HG03139 (cell line): ENCODE measurements around the gene HSPA12B.

Experiments
- ATAC-seq: cut with Tn5 transposase; IDR thresholded peaks from one replicate; pipeline ENCODE4 v1.9.1; 2021; ENCODE audit not compliant: unreplicated experiment

The HSPA12B gene

DNA sequence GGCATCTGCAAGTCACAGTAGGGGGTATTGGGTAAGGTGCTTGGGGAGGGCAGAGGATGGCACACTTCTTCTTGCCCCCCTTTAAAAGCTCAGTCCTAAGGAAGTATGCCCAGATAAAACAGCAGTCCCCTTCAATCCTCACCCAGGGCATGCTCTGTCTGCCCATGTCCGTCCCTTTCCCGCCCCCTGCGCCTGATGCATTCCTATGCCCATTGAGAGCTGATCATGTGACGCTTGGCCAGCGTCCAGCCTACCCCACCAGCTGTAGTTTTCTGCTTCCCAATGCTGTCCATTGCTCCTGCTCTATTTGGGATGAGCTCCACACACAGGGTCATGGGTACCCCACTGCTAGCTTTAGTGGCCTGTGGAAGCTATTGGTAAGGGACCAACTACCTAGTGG lies 28.4 kb upstream of the HSPA12B start:
- no peak for ATAC-seq

DNA sequence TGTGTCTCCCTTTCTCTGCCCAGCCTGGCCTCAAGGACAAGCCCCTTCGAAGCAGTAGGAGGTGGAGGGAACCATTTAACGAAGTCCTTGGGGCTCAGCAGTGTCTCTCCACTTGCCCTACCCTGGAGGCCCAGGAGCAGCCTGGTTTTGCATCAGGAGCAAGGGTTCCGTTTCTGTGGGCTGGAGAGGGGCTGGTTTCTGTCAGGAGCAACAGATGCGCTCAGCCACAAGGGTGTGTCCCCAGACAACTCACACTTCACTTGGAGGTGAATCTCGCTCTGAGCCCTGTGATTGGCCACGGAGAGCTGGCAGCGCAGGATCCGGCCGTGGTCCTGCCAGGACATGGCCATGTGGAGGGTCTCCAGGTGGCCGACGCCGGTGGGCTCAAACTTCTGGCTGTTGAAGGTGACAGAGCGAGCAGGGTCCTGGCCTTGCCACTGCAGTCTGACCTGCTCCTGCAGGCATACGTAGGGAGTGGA lies 27.0 kb upstream of the HSPA12B start:
- no peak for ATAC-seq

DNA sequence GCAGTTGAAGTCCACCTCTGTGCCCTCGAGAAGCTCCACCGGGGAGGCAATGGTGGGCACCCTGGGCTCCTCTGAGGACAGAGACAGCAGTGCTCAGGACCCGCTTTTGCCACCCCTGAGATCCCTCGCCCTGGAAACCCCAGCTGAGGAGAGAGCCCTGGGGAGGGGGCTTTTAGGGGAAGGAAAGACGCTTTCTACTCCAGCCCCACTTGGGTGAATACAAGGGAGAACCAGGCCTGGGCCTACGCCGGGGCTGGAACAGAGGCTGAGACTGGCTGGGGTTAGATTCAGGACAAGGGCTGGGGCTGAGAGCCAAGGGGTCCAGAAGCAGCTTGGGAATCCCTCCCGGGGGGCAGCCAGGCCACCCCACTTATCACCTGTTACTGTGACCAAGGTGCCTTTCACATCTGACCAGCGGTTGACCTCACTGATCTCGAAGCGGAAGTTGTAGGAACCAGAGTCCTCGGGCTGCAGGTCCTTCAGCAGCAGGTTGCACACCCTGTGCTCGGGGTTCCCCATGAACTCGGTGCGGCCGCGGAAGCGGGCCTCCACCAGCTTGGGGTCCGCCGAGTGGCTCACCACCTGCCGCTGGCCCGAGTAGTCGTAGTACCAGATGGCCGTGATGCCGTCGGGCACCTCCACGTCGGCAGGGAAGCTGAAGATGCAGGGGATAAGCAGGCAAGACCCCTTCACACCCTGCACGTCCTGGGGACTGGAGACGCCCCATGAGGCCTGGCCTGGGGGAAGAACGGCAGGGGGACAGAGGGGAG lies 26.3 kb upstream of the HSPA12B start:
- no peak for ATAC-seq

DNA sequence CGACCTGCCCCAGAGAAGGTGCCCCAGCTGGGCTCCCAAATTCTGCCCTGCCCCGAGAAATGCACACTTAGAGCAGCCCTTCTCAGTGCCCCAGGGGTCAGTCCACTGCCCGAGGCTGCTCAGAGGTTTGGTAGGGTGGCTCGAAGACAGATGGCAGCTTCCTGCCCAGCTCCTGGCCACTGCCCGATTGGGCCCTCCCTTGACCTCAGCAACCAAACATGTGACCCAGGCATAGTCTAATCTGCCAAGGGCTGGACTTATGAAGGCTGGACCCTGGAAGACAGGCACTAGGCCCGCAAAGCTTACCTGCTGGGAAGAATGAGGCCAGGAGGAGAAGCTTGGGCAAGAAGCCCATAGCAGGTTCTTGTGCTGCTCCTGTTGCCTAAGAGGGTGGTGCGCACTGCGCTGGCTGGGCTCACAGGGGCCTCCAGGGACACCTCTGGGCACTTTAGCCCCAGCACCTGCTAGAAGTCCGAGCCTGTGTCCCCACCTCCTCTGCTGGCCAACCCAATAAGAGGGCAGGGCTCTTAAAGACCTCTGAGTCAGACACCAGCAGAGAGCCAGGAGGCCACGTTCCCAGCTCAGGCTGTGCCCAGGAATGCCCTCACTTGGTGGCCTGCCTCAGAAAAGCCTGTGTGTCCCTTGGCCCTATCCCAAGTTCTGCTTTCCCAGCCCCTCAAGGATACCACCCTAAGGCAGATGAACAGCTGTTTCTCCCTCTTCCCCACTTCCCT lies 25.5 kb upstream of the HSPA12B start:
- ATAC-seq: no peak

DNA sequence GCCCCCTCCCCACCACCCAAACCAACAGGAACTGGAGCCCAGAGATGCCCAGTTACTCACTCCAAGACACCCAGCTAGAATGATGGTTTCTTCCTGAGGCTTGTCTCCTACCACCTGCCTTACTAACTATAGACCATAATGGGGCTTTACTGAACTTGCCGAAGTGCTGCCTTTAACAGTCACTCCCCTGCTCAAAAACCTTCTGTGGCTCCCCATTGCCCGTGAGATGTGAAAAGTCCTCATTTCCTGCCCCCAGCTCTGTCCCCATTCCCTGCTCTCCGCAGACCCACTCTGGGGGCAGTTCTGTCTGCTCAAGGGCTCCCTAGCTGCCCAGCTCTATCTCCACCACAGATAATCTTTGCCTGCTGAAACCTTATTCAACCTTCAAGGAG lies 25.0 kb upstream of the HSPA12B start:
- no peak for ATAC-seq

DNA sequence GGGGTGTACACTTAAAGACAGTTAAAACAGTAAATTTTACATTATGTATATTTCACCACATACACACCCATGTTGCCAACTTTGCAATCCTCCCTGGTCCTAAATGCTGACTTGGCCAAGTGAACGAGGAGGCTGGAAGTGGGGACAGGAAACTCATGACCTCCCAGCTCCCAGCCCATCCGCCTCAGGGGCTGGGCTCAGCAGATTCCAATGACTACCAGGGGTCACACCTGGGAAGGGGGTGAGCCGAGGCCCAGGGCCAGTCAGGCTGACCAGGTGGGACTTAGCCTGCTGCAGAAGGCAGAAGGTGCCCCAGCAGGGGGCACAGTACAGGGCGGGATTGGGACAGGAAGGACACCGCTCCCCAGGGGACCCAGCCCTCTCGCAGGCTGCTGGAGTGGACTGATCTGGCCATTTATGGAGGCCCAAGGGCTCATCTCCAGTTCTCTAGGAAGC lies 22.4 kb upstream of the HSPA12B start:
- ATAC-seq: no peak

DNA sequence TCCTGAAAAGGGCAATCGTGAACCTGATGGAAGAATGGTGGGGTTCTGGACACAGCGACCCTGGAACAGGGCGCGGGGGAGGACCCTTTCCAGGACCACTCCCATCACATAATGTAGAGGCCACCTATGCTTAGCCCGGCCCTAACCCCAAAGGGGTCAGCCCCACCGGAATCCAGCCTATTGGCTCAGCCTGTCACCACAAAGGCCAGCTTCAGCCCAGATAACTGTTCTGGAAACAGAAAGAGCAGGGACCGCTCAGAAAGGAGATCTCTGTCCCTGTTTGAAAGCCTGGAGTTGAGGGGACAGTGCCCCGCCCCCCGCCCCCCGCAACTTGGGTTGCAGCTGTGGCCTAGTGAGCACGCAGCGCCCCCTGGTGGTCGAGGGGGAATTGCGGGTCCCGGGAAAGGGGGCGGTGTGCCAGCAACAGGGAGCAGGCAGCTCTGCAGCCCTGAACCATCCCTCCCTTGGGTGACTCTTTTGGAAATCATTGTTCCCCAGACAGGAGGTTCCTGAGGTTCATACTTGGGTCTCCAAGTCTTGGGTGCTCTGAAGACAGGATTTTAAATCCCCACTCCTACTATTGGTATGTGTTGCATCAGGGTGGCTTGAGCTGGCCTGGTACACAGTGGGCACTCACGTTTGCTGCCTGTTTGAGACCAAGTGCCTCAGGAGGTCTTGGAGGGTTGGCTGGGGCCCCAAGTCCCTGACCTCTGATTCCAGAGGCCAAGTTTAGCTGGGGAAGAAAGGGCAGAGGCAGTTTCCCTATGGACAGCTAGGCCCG lies 21.6 kb upstream of the HSPA12B start:
- ATAC-seq: no peak

DNA sequence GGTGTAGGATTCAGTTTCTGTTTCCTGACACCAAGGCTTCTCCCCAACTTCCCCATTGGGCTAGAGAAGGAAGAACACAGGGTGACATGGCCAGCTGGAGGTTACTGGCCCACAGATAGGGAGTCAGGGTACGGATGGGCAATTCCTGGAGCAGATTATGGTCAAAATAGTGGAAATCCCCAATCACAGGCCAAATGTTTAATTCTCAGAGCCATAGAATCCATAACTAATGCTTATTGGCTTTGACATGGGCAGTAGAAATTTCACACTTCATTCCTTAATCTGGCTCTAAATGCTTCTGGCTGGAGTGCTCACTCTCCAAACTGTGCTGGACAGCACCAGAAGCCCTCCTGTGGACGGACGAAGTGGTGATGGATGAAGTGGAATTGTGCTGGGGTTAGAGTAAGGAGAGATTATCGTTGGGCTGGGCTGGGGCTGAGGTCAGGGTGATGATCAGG lies 21.0 kb upstream of the HSPA12B start:
- no peak for ATAC-seq

DNA sequence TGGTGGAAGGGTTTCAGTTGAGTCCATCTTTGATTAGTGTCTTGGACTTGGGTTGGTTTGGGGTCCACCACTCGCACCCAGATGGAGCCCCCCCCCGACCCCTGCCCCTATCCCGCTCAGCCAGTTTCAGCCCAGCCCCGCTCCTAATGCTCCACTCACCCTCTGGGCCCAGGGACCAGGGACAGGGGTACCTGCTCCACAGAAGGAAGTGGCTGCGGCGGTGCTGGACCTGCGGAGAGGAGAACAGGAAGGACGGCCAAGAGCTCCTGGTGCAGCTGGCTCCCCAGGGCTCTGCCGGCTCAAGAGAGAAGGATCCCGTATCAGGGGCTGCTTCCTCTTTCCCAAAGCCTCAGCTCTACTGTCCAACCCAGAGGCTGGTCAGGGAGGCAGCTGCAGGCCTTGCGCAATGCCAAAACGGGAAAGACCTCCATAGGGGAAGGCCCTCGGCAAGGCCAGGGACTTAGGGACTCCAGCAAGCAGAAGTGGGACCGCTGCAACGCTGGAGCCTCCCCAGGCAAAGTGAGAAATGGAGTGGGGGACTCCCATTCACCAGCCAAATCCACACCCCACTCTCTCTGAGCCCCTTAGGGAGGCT lies 20.1 kb upstream of the HSPA12B start, which contains the start of gene SIGLEC1:
Gene SIGLEC1, minus strand, starts transcription at position 322 of the 595 bp plus-strand sequence. CDS start 5,472 bp downstream, outside the sequence.
- ATAC-seq: no peak

DNA sequence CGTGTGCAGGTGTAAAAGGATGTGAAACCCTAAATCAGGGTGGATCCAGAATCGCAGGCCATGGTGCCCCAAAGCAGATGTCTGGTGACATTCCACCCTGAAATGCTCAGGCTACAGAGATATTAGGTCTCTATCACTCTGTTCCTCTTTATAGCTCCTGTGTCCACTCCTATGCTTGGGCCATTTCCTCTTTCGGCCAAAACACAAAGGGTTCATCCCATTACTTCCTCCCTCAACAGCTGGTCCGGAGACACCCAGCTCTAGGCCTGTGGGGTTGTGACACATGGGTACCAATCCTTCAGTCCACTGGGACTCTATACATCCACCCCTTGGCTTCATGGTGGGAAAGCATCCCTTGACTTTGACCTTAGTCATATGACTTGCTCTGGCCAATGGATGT lies 18.4 kb upstream of the HSPA12B start:
- ATAC-seq: no peak

DNA sequence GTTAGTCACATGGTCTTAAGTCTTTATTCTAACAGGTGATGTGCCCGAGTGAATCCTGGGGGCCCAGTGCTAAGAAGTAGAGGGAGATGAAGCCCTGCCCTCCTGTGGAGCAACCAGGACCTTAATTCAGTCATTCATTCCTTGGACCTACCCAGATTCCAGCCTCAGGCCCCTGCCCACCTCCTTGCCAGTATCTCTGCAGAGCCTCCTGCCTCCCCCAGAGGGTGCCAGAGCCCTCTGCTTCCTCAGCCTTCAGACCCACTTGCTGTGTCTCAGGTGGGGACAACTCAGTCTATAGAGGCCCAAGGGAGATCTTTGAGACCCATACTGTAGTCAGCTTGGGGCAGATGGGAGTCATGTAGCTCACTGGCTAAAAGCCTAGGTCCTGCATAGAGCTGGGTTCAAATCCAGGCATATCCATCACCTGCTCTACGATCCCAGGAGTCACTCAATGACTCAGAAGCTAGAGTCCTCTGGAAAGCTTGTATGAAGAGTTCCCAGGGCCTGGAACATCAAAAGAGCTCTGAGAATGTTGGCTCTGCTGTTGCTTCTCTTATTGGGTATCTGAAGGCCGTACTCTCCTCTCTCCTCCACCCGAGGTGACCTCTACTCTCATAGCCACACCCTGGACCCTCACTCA lies 16.2 kb upstream of the HSPA12B start:
- no peak for ATAC-seq

DNA sequence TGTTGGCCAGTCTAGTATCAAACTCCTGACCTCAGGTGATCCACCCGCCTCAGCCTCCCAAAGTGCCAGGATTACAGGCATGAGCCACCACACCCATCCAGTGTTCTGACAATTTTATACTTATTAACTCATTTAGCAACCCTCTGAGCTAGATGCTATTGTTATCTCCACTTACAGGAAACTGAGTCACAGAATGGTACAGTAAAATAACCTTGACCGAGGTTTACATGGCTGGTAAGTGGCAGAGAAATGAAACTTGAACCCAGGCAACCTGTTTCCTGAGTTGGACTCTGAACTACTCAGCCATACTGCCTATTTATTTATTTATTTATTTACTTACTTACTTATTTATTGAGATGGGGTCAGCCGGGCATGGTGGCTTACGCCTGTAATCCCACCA lies 13.4 kb upstream of the HSPA12B start:
- no peak for ATAC-seq

DNA sequence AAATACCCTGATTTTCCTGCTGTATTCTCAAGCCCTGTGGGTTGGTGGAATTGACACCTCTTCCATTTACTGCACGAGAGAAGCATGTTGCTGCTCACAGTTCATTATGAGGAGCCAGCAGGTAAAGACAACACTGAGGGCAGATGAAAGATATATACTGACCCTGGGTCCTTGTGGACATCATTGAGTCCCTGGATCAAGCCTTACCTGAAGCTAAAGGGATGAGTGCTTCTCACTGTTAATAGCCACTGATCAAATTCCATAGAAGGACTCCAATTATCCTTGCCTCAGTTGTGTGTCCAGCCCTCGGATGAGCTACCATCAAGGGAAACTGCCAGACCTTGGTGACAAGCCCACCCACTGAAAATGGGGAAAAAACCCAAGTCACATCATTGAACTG lies 12.4 kb upstream of the HSPA12B start:
- ATAC-seq: no peak

DNA sequence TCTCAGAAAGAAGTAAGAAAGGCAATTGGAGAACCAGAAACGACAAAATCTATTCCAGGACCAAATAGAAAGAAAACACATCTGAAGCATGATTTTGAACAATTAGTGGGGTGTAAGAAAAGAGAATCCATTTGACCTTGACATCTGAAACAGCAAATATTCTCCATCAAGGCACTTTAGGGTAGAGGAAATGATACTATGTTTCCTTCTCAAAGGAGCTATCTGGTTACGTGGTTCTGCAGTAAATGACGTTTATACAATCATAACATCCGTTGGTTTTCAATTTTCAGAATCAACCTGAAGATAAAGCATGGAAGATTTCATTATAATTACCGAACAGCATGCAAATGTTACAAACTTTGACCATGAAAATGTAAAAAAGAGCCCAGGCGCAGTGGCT lies 11.9 kb upstream of the HSPA12B start:
- no peak for ATAC-seq

DNA sequence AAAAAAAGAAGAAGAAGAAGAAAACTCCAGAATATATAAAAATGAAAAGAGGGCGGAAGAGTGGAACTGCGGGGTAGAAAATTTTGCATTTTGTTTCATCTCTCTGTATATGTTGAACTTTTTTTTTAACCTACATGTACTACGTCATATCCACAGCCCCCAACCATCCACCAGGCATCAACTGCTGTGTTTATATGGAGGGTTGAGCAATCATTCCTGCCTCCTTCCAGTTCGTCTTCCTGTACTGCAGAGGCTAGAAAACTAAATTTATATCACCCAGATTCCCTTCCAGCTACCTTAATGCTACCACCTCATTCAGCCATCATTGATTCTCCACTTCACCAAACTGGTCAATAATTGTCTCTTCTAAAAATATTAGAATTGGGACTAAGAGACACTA lies 10.6 kb upstream of the HSPA12B start:
- ATAC-seq: no peak

DNA sequence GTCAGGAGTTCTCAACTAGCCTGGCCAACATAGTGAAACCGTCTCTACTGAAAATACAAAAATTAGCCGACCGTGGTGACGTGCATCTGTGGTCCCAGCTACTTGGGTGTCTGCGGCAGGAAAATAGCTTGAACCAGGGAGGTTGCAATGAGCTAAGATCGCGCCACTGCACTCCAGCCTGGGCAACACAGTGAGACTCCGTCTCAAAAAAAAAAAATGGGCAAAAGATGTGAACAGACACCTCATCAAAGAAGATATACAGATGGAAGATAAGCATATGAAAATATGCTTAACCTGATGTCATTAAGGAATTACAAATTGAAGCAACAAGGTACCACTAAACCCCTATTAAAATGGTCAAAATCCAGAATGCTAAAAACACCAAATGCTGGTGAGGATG lies 9.2 kb upstream of the HSPA12B start:
- ATAC-seq: no peak

DNA sequence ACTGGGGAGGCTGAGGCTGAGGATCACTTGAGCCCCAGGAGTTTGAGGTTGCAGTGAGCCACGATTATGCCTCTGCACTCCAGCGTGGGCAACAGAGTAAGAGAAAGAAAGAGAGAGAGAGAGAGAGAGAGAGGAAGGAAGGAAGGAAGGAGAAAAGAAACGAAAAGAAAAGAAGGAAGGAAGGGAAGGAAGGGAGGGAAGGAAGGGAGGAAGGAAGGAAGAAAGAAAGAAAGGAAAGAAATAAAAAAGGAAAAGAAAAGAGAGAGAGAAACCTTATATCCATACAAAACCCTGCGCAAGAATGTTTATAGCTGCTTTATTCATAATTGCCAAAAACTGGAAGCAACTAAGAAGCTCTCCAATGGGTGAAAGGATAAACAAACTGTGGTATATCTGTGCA lies 8.1 kb upstream of the HSPA12B start:
- ATAC-seq: no peak

DNA sequence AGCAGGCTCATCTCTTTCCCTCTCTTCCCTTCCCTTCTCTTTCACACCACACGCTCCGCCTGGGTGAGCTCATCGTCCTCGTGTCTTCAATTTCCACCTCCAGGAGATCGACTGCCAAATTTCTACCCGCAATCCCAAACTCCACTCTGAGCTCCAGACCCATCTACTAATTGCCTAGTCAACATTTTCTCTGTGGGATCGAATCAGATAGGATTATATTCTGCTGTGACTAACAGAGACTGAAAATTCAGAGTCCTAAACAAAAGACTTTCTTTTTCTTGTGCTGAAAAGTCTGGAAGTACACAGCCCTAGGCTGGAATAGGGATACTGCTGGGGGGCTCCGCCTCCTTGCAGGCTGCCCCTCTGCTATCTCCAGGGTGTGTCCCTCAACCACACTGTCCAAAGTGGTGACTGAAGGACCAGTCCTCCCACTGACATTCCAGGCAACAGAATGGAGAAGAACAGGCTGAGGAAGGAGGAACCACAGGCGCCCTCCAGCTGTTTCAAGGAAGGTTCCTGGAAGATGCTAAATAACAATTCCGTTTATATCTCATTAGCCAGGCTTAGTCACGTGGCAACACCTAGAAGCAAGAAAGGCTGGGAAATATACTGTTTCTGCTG lies 5.0 kb upstream of the HSPA12B start:
- no peak for ATAC-seq

DNA sequence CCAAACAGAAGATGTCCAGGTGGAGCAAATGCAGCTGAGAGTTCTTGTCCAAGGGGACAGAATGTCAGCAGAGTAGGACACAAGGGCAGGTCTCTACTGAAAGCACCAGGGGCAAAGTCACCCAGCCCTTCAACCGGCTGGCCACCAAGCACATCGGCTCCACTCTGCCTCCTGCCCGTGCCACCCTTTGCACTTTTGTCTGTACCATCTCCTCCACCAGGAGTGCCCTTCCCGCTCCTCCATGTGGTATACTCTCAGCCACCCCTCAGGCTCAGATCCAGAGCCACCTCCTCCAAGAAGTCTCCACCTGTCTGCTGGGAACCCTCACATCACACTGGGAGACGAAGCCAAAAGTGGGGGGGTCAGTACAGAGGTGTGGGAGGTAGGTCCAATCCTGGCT lies 4.1 kb upstream of the HSPA12B start:
- no peak for ATAC-seq

DNA sequence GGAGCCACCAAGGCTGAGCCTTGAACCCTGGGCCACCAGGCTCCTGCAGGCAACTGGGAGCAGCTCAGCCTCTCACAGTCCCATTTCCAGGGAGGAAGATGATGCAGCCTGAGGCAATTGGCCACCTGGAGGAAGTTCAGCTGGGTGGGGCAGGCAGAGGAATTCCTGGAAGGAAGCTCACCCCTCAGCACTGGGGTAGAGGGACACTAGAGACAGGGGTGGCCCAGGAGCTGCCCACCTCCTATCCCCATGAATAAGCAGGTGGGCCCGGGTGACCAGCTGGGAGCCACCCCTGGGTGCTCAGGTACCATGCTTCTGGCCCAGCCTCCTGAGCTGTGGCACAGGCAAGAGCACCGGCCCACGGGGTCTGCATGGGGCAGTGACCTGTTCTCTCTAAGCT lies 3.6 kb upstream of the HSPA12B start:
- no peak for ATAC-seq
